Caco-2 (cell line): ENCODE measurements around the gene TFEC. TPM values are rescaled to one million over a fixed set of nuclear protein-coding genes. Genes with fewer than 3 reads are reported as not detected.
A peak's percentile ranks its signal among the peaks of the same experiment; 100 is the strongest.

Experiments
- BruUV-seq: library from RNA; stranded (reverse); fragments of 400-500 nt; replicated peaks from 2 replicates; lab custom pipeline; 2021; lab: Mats Ljungman, UMichigan
- CTCF ChIA-PET: fragments of 300-600 bp; sonication (Branson Sonifier 250); formaldehyde crosslinking; loops from one replicate; lab custom pipeline; 2022; ENCODE audit warnings: antibody characterized with exemption; lab: Charles Lee
- POLR2A ChIA-PET: fragments of 300-600 bp; sonication (Branson Sonifier 250); formaldehyde crosslinking; loops from one replicate; lab custom pipeline; 2022; ENCODE audit warnings: antibody characterized with exemption; lab: Charles Lee
- DNase-seq, 2 experiments: peaks; one replicate each; pipeline versions ENCODE4 v3.0.0 to v3.0.0-alpha.2; 2020 to 2022
- H3K27me3 ChIP-seq: replicated peaks from 2 replicates; pipeline ENCODE4 v1.6.0; 2011; ENCODE audit warnings: low read length; ENCODE audit not compliant: control insufficient read depth, insufficient read depth
- H3K36me3 ChIP-seq: 2 replicates; pipeline ENCODE4 v1.5.1; 2011; ENCODE audit warnings: low read length; ENCODE audit not compliant: control insufficient read depth, insufficient read depth
- H3K4me1 ChIP-seq: fragments of 250-450 bp; sonication (Bioruptor Pico); 2 replicates; pipeline ENCODE4 v1.5.1; 2020; ENCODE audit warnings: mild to moderate bottlenecking
- H3K4me3 ChIP-seq: 2 replicates; pipeline ENCODE4 v1.5.1; 2011; ENCODE audit warnings: low read depth, mild to moderate bottlenecking, control low read depth, low read length
- H3K9me3 ChIP-seq: fragments of 250-450 bp; sonication (Bioruptor Pico); 2 replicates; pipeline ENCODE4 v1.5.1; 2020; ENCODE audit warnings: mild to moderate bottlenecking, moderate library complexity
- H3K27ac Mint-ChIP-seq: one replicate; pipeline ENCODE4 v1.8.0; 2022; ENCODE audit warnings: mixed read lengths; ENCODE audit not compliant: unreplicated experiment
- H3K27me3 Mint-ChIP-seq: one replicate; pipeline ENCODE4 v1.8.0; 2022; ENCODE audit warnings: mixed read lengths; ENCODE audit not compliant: insufficient read depth, unreplicated experiment
- H3K36me3 Mint-ChIP-seq: one replicate; pipeline ENCODE4 v1.8.0; 2022; ENCODE audit warnings: mild to moderate bottlenecking, mixed read lengths; ENCODE audit not compliant: insufficient read depth, unreplicated experiment
- H3K4me1 Mint-ChIP-seq: one replicate; pipeline ENCODE4 v1.8.0; 2022; ENCODE audit warnings: low read depth, mixed read lengths; ENCODE audit not compliant: unreplicated experiment
- H3K4me3 Mint-ChIP-seq: one replicate; pipeline ENCODE4 v1.8.0; 2022; ENCODE audit warnings: mild to moderate bottlenecking, moderate library complexity, mixed read lengths; ENCODE audit not compliant: unreplicated experiment
- H3K9me3 Mint-ChIP-seq: one replicate; pipeline ENCODE4 v1.8.0; 2022; ENCODE audit warnings: mixed read lengths; ENCODE audit not compliant: unreplicated experiment
- intact Hi-C: fragments of 100-400 bp; cut with micrococcal nuclease; formaldehyde crosslinking; loops from one replicate; pipeline ENCODE4 v1.10.0; 2022; ENCODE audit not compliant: unreplicated experiment
- total RNA-seq: library from RNA; stranded (reverse); gene quantifications from 2 replicates; pipeline ENCODE4 v1.2.3, GENCODE V29; 2022
- TF ChIP-seq, protein P1 (sequence below), 2 experiments: fragments of 200-600 bp in 1 of 2; IDR thresholded peaks; 1 replicate in 1 of 2; 2 replicates in 1 of 2; pipeline versions ENCODE4 v1.5.1 to v1.8.0; 2011 to 2022; ENCODE audit warnings: antibody characterized with exemption in 1 of 2, control low read depth in 1 of 2, inconsistent platforms in 1 of 2, low read depth in 1 of 2, low read length in 1 of 2, mild to moderate bottlenecking in 1 of 2, moderate library complexity in 1 of 2; ENCODE audit not compliant: insufficient read depth in 1 of 2, severe bottlenecking in 1 of 2, unreplicated experiment in 1 of 2

The TFEC gene
- total RNA-seq, 1 experiment from 2014 or later: 45.1 TPM

GRCh38 chr7:115911465-115911864 lies 119.1 kb downstream of the TFEC start:
- Histone ChIP-seq H3K9me3 (no peaks in the 10 kb centered on the region), H3K4me3 (no peak overlapping the region), H3K27me3 (no peaks in the 10 kb centered on the region), H3K4me1 (no peaks in the 10 kb centered on the region), H3K36me3 (no peaks in the 10 kb centered on the region)
- Mint-ChIP-seq H3K27me3 (no peaks in the 10 kb centered on the region), H3K4me1 (peaks cover 5% of the 10 kb centered on the region), H3K36me3 (no peaks in the 10 kb centered on the region), H3K4me3 (no peak overlapping the region), H3K9me3 (no peaks in the 10 kb centered on the region), H3K27ac (no peak overlapping the region)
- intact Hi-C loops: loop anchor here (5.0 kb wide), 1 partner anchor 159 kb away; no protein-coding TSS in a partner anchor
- POLR2A ChIA-PET: no interaction called here
- no TSS peak for BruUV-seq
- TF ChIP-seq, protein P1, sequence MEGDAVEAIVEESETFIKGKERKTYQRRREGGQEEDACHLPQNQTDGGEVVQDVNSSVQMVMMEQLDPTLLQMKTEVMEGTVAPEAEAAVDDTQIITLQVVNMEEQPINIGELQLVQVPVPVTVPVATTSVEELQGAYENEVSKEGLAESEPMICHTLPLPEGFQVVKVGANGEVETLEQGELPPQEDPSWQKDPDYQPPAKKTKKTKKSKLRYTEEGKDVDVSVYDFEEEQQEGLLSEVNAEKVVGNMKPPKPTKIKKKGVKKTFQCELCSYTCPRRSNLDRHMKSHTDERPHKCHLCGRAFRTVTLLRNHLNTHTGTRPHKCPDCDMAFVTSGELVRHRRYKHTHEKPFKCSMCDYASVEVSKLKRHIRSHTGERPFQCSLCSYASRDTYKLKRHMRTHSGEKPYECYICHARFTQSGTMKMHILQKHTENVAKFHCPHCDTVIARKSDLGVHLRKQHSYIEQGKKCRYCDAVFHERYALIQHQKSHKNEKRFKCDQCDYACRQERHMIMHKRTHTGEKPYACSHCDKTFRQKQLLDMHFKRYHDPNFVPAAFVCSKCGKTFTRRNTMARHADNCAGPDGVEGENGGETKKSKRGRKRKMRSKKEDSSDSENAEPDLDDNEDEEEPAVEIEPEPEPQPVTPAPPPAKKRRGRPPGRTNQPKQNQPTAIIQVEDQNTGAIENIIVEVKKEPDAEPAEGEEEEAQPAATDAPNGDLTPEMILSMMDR (IDR thresholded peaks at IDR 0.05; ENCODE audit: insufficient read depth in 1 of 2, low read depth in 1 of 2, low read length in 1 of 2, severe bottlenecking in 1 of 2, unreplicated experiment in 1 of 2): no peak
- CTCF ChIA-PET: no interaction called here
- DNase-seq: no peak

GRCh38 chr7:115910541-115911164 lies 119.9 kb downstream of the TFEC start:
- CTCF ChIA-PET: no interaction called here
- DNase-seq: peak in 1 of 2 experiments; percentile 25
- H3K4me3 ChIP-seq: no peak overlapping the region
- intact Hi-C loops: loop anchor here (1.0 to 5.0 kb wide), 4 partner anchors 56 to 230 kb away; no protein-coding TSS in a partner anchor
- Mint-ChIP-seq H3K27me3 (no peaks in the 10 kb centered on the region), H3K9me3 (no peaks in the 10 kb centered on the region), H3K4me1 (peaks cover 5% of the 10 kb centered on the region), H3K36me3 (no peaks in the 10 kb centered on the region), H3K27ac (no peak overlapping the region), H3K4me3 (no peak overlapping the region)
- BruUV-seq: no TSS peak
- POLR2A ChIA-PET: no interaction called here
- TF ChIP-seq, protein P1 (IDR thresholded peaks at IDR 0.05; ENCODE audit: insufficient read depth in 1 of 2, low read depth in 1 of 2, low read length in 1 of 2, severe bottlenecking in 1 of 2, unreplicated experiment in 1 of 2): peak; percentile 63 to 69
- H3K27me3 ChIP-seq: no peaks in the 10 kb centered on the region
- no peaks in the 10 kb centered on the region for H3K9me3 ChIP-seq
- no peaks in the 10 kb centered on the region for H3K36me3 ChIP-seq
- no peaks in the 10 kb centered on the region for H3K4me1 ChIP-seq

- intact Hi-C loops: loop anchor here (5.0 kb wide), 1 partner anchor 39 kb away; no protein-coding TSS in a partner anchor
- H3K27ac Mint-ChIP-seq: no peak overlapping the region
- BruUV-seq: no TSS peak
- H3K27me3 ChIP-seq: no peaks in the 10 kb centered on the region
- no peak overlapping the region for H3K4me3 ChIP-seq
- DNase-seq: no peak
- TF ChIP-seq, protein P1 (IDR thresholded peaks at IDR 0.05; ENCODE audit: insufficient read depth in 1 of 2, low read depth in 1 of 2, low read length in 1 of 2, severe bottlenecking in 1 of 2, unreplicated experiment in 1 of 2): no peak
- peaks cover 5% of the 10 kb centered on the region for H3K4me1 Mint-ChIP-seq
- no peaks in the 10 kb centered on the region for H3K4me1 ChIP-seq
- no peak overlapping the region for H3K4me3 Mint-ChIP-seq
- no peaks in the 10 kb centered on the region for H3K27me3 Mint-ChIP-seq
- H3K36me3 ChIP-seq: no peaks in the 10 kb centered on the region
- H3K36me3 Mint-ChIP-seq: no peaks in the 10 kb centered on the region
- H3K9me3 ChIP-seq: no peaks in the 10 kb centered on the region
- POLR2A ChIA-PET: no interaction called here
- H3K9me3 Mint-ChIP-seq: no peaks in the 10 kb centered on the region
- CTCF ChIA-PET: no interaction called here
These were observed 123.8 kb downstream of the TFEC start for GRCh38 chr7:115906731-115907130.
